Gastrocnemius medialis (tissue), 4 donors: ENCODE data around the gene HDAC4.

Source experiments
- CTCF ChIP-seq, 5 experiments: fragments of 450-650 bp in 3 of 5; fragments of 200-600 bp in 2 of 5; sonication (generic) in 2 of 5; IDR thresholded peaks in 4 of 5; conservative IDR thresholded peaks in 1 of 5; 1 replicate in 4 of 5; 2 replicates in 1 of 5; pipeline ENCODE4 v1.5.1; 2016 to 2019; ENCODE audit warnings: antibody characterized with exemption in 5 of 5, mild to moderate bottlenecking in 3 of 5, moderate library complexity in 3 of 5
- POLR2A ChIP-seq, 2 donors: fragments of 450-650 bp; IDR thresholded peaks; one replicate each; pipeline ENCODE4 v1.6.1; 2017; ENCODE audit warnings: antibody characterized with exemption in 2 of 2, mild to moderate bottlenecking in 2 of 2, moderate library complexity in 2 of 2

- TF ChIP-seq CTCF (IDR thresholded peaks at IDR 0.05 in 4 of 5, conservative IDR thresholded peaks at IDR 0.05 in 1 of 5), result no peak
- TF ChIP-seq POLR2A (IDR thresholded peaks at IDR 0.05), result no peak
These were observed 21.0 kb upstream of the HDAC4 start for GRCh38 chr2:239421851-239422250.
